Right kidney (tissue), 9 donors: Measurements from ENCODE around the gene SLC35D3.
"Not testable (repeated sequence)": the region's sequence is repeated elsewhere in the genome, so short reads cannot be mapped to it uniquely, and the experiment has no call there.

ENCODE experiments used
- DNase-seq: peaks from one replicate; pipeline ENCODE4 v3.0.0-alpha.2; 2016
- long read RNA-seq, 8 donors: transcript quantifications; one replicate each; lab custom pipeline, GENCODE V29; 2026

The SLC35D3 gene
- long read RNA-seq, donor 1 = 0 reads
- long read RNA-seq, donor 2 = 0 reads
- long read RNA-seq, donor 3 = 0 reads
- long read RNA-seq, donor 4 = 0 reads
- long read RNA-seq, donor 5 = 0 reads
- long read RNA-seq, donor 6 = 0 reads
- long read RNA-seq, donor 7 = 0 reads
- long read RNA-seq, donor 8 = 0 reads

- peak; percentile 79 for DNase-seq
These were observed at the start of gene SLC35D3 for GRCh38 chr6:136921936-136922684. TSS of gene SLC35D3 (plus strand) at chr6:136922301. CDS start at chr6:136922429, 128 bp downstream.

GRCh38 chr6:136873748-136874147, 48.4 kb upstream of the SLC35D3 start:
- peak; percentile 3 for DNase-seq

GRCh38 chr6:136876469-136876868, 45.6 kb upstream of the SLC35D3 start:
- not testable (repeated sequence) for DNase-seq

GRCh38 chr6:136880748-136881460, 41.2 kb upstream of the SLC35D3 start:
- DNase-seq = no peak

- no peak for DNase-seq
These were observed 36.0 kb upstream of the SLC35D3 start for GRCh38 chr6:136886091-136886490.

- DNase-seq = no peak
These were observed 34.1 kb upstream of the SLC35D3 start for GRCh38 chr6:136887953-136888352.

GRCh38 chr6:136889271-136890193, 32.6 kb upstream of the SLC35D3 start:
- no peak for DNase-seq

GRCh38 chr6:136890194-136890839, 31.8 kb upstream of the SLC35D3 start:
- no peak for DNase-seq

GRCh38 chr6:136890986-136891385, 31.1 kb upstream of the SLC35D3 start:
- DNase-seq = no peak

- no peak for DNase-seq
These were observed 28.9 kb upstream of the SLC35D3 start for GRCh38 chr6:136893187-136893586.

- no peak for DNase-seq
These were observed 26.2 kb upstream of the SLC35D3 start for GRCh38 chr6:136895901-136896300.

- no peak for DNase-seq
These were observed 25.0 kb upstream of the SLC35D3 start for GRCh38 chr6:136897071-136897470.

- no peak for DNase-seq
These were observed 20.8 kb upstream of the SLC35D3 start for GRCh38 chr6:136901212-136901784.

- not testable (repeated sequence) for DNase-seq
These were observed 17.6 kb upstream of the SLC35D3 start for GRCh38 chr6:136904477-136904876.

- DNase-seq = no peak
These were observed 7.2 kb upstream of the SLC35D3 start for GRCh38 chr6:136914947-136915346.

GRCh38 chr6:136918706-136919105, 3.4 kb upstream of the SLC35D3 start:
- DNase-seq = no peak

GRCh38 chr6:136920216-136920615, 1.9 kb upstream of the SLC35D3 start:
- DNase-seq = no peak

GRCh38 chr6:136920671-136921380, 1.3 kb upstream of the SLC35D3 start:
- DNase-seq = no peak

- peak; percentile 75 for DNase-seq
These were observed 643 bp upstream of the SLC35D3 start for GRCh38 chr6:136921381-136921935.

- DNase-seq = no peak
These were observed 545 bp downstream of the SLC35D3 start for GRCh38 chr6:136922685-136923006.
